ENCODE results near the gene PAXIP1.

DNA sequence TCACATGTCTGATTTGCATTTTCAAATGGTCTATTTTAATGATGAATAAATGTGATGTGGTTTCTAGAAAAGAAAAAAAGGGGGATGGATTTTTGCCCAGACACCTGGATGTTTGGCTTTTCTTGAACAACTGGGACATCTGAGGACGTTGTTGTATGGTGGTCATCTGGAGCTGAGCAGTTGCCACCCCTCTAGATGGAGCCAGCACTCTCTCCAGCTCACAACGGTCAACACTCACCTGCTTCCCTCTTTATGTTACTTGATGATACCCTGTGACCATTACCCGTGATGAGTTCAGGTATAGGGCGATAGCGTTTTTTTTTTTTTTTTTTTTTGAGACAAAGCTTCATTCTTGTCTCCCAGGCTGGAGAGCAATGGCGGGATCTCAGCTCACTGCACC is 30.1 kb upstream of the PAXIP1 start:
- TF ChIP-seq EZH2 (IDR thresholded peaks at IDR 0.05; ENCODE audit: low read length, unreplicated experiment) (no peak), EZH2phosphoT487 (IDR thresholded peaks at IDR 0.05; ENCODE audit: borderline replicate concordance, low read length) (no peak)
- TF ChIP-seq, protein P1, sequence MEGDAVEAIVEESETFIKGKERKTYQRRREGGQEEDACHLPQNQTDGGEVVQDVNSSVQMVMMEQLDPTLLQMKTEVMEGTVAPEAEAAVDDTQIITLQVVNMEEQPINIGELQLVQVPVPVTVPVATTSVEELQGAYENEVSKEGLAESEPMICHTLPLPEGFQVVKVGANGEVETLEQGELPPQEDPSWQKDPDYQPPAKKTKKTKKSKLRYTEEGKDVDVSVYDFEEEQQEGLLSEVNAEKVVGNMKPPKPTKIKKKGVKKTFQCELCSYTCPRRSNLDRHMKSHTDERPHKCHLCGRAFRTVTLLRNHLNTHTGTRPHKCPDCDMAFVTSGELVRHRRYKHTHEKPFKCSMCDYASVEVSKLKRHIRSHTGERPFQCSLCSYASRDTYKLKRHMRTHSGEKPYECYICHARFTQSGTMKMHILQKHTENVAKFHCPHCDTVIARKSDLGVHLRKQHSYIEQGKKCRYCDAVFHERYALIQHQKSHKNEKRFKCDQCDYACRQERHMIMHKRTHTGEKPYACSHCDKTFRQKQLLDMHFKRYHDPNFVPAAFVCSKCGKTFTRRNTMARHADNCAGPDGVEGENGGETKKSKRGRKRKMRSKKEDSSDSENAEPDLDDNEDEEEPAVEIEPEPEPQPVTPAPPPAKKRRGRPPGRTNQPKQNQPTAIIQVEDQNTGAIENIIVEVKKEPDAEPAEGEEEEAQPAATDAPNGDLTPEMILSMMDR (conservative IDR thresholded peaks at IDR 0.05; ENCODE audit: low read depth, low read length): 0 out of 2 replicates have a peak, but pooled peaks have one; percentile 13

All from PC-3 (cell line).